Tibial nerve (tissue), 3 donors: ENCODE measurements around the gene DLK1.

Experiments
- CTCF ChIP-seq, 5 experiments: fragments of 200-600 bp in 3 of 5; fragments of 450-650 bp in 2 of 5; sonication (generic) in 3 of 5; IDR thresholded peaks; one replicate each; pipeline ENCODE4 v1.5.1; 2016 to 2019; ENCODE audit warnings: antibody characterized with exemption in 5 of 5, mild to moderate bottlenecking in 3 of 5, moderate library complexity in 2 of 5
- POLR2A ChIP-seq, 2 donors: fragments of 450-650 bp; IDR thresholded peaks; one replicate each; pipeline ENCODE4 v1.6.1; 2017; ENCODE audit warnings: antibody characterized with exemption in 2 of 2, mild to moderate bottlenecking in 2 of 2, moderate library complexity in 2 of 2

GRCh38 chr14:100780646-100781355 lies 54.1 kb downstream of the DLK1 start:
- TF ChIP-seq CTCF (IDR thresholded peaks at IDR 0.05) (no peak), POLR2A (IDR thresholded peaks at IDR 0.05) (no peak)
